Measurements from ENCODE around the gene GALNT4. TPM values are rescaled to one million over a fixed set of nuclear protein-coding genes. Genes with fewer than 3 reads are reported as not detected.
A peak's percentile ranks its signal among the peaks of the same experiment; 100 is the strongest.

The GALNT4 gene
- total and polyA plus RNA-seq, 9 of the 15 experiments (the other 6 are each of a cell fraction or from before 2014, with no cell fraction given) = 1.2 to 4.6 (median 3.4) TPM

- TF ChIP-seq ZBTB34 (CRISPR knock-in tag; IDR thresholded peaks at IDR 0.05) (no peak), MAFK (IDR thresholded peaks at IDR 0.05; ENCODE audit: low read length) (no peak), ZFPM2 (CRISPR knock-in tag; IDR thresholded peaks at IDR 0.05) (no peak), ZNF609 (CRISPR knock-in tag; IDR thresholded peaks at IDR 0.05; ENCODE audit: borderline replicate concordance) (0 out of 2 replicates have a peak, but pooled peaks have one; percentile 61), ATF7 (IDR thresholded peaks at IDR 0.05) (peak; percentile 85), POLR2AphosphoS5 (IDR thresholded peaks at IDR 0.05; ENCODE audit: control insufficient read depth, insufficient read depth, low read depth, low read length) (no peak), PML (IDR thresholded peaks at IDR 0.05; ENCODE audit: low read length) (peak; percentile 45; the same call in 1 of the 2 replicates), DPF2 (IDR thresholded peaks at IDR 0.05) (peak; percentile 14; the same call in 1 of the 2 replicates), ETS1 (conservative IDR thresholded peaks at IDR 0.05; ENCODE audit: control insufficient read depth, low read depth, low read length) (0 out of 2 replicates have a peak, but pooled peaks have one; percentile 39), ZMIZ1 (IDR thresholded peaks at IDR 0.05; ENCODE audit: low read depth in 2 of 2, low read length in 2 of 2) (peak in 1 of 2 experiments; percentile 89; a peak in 2 of 4 replicates)
Observed at GRCh38 chr12:89525824-89526770, 1.5 kb upstream of the GALNT4 start, which contains the start of gene POC1B (continued).
